ENCODE results near the gene BCAR1. TPM values are rescaled to one million over a fixed set of nuclear protein-coding genes. Genes with fewer than 3 reads are reported as not detected.

BCAR1 gene
- total and polyA plus RNA-seq, 2 of the 13 experiments (the other 11 are each of a cell fraction or from before 2014, with no cell fraction given), result 48.1 to 51.7 TPM

- 0 out of 2 replicates have a peak, but pooled peaks have one; percentile 43 for TF ChIP-seq DZIP1 (CRISPR knock-in tag; IDR thresholded peaks at IDR 0.05)
- no peak for TF ChIP-seq ZNF446 (CRISPR knock-in tag; IDR thresholded peaks at IDR 0.05)
- TF ChIP-seq KMT2A (CRISPR knock-in tag; IDR thresholded peaks at IDR 0.05), result 0 out of 2 replicates have a peak, but pooled peaks have one; percentile 1
- 0 out of 2 replicates have a peak, but pooled peaks have one; percentile 34 for TF ChIP-seq ZXDC (CRISPR knock-in tag; IDR thresholded peaks at IDR 0.05)
- no peak for TF ChIP-seq ZNF44 (CRISPR knock-in tag; IDR thresholded peaks at IDR 0.05)
- TF ChIP-seq GLI4 (CRISPR knock-in tag; IDR thresholded peaks at IDR 0.05; ENCODE audit: borderline replicate concordance), result no peak
- TF ChIP-seq ZC3H13 (CRISPR knock-in tag; IDR thresholded peaks at IDR 0.05), result peak; percentile 98
- TF ChIP-seq ZNF589 (CRISPR knock-in tag; conservative IDR thresholded peaks at IDR 0.05), result no peak
- TF ChIP-seq ZNF281 (CRISPR knock-in tag; IDR thresholded peaks at IDR 0.05; ENCODE audit: borderline replicate concordance), result no peak
- no peak for TF ChIP-seq ZBTB44 (CRISPR knock-in tag; IDR thresholded peaks at IDR 0.05)
- no peak for TF ChIP-seq ZNF142 (CRISPR knock-in tag; IDR thresholded peaks at IDR 0.05)
These were observed 23.9 kb downstream of the BCAR1 start (continued) for GRCh38 chr16:75227361-75228142.

Data from HepG2 (cell line).